ENCODE data around the gene MAN2A2. TPM values are rescaled to one million over a fixed set of nuclear protein-coding genes. Genes with fewer than 3 reads are reported as not detected.

Gene MAN2A2
- total RNA-seq, 1 experiment from 2014 or later = 12.6 TPM

GRCh38 chr15:90876512-90877170 lies 26.5 kb upstream of the MAN2A2 start:
- no peak for DNase-seq
- Histone ChIP-seq H3K4me1 (peaks cover 26% of the 10 kb centered on the region), H3K27me3 (no peaks in the 10 kb centered on the region), H3K27ac (no peak overlapping the region), H3K36me3 (peaks cover 5% of the 10 kb centered on the region; the same call in 1 of the 2 replicates), H3K9me3 (replicated peaks) (no peaks in the 10 kb centered on the region), H3K4me3 (no peak overlapping the region)

GRCh38 chr15:90877315-90877714 lies 25.8 kb upstream of the MAN2A2 start:
- Histone ChIP-seq H3K4me1 (peaks cover 24% of the 10 kb centered on the region), H3K27me3 (no peaks in the 10 kb centered on the region), H3K36me3 (peaks cover 5% of the 10 kb centered on the region; the same call in 1 of the 2 replicates), H3K9me3 (replicated peaks) (no peaks in the 10 kb centered on the region), H3K4me3 (no peak overlapping the region), H3K27ac (no peak overlapping the region)
- DNase-seq = no peak

- DNase-seq = no peak
- H3K4me3 ChIP-seq = no peak overlapping the region
- H3K27ac ChIP-seq = no peak overlapping the region
- peaks cover 5% of the 10 kb centered on the region; the same call in 1 of the 2 replicates for H3K36me3 ChIP-seq
- no peaks in the 10 kb centered on the region for H3K9me3 ChIP-seq (replicated peaks)
- no peaks in the 10 kb centered on the region for H3K27me3 ChIP-seq
- H3K4me1 ChIP-seq = peaks cover 17% of the 10 kb centered on the region
Observed at GRCh38 chr15:90877996-90878395, 25.1 kb upstream of the MAN2A2 start.

GRCh38 chr15:90878660-90879059 lies 24.4 kb upstream of the MAN2A2 start:
- Histone ChIP-seq H3K4me3 (no peak overlapping the region), H3K9me3 (replicated peaks) (no peaks in the 10 kb centered on the region), H3K27ac (no peak overlapping the region), H3K27me3 (no peaks in the 10 kb centered on the region), H3K4me1 (peaks cover 11% of the 10 kb centered on the region), H3K36me3 (peaks cover 5% of the 10 kb centered on the region; the same call in 1 of the 2 replicates)
- DNase-seq = no peak

- no peak overlapping the region for H3K4me3 ChIP-seq
- DNase-seq = no peak
- no peaks in the 10 kb centered on the region for H3K4me1 ChIP-seq
- H3K27me3 ChIP-seq = no peaks in the 10 kb centered on the region
- peaks cover 5% of the 10 kb centered on the region; the same call in 1 of the 2 replicates for H3K36me3 ChIP-seq
- no peaks in the 10 kb centered on the region for H3K9me3 ChIP-seq (replicated peaks)
- no peak overlapping the region for H3K27ac ChIP-seq
Observed at GRCh38 chr15:90879730-90880366, 23.3 kb upstream of the MAN2A2 start.

GRCh38 chr15:90880381-90881145 lies 22.5 kb upstream of the MAN2A2 start:
- Histone ChIP-seq H3K27ac (no peak overlapping the region), H3K27me3 (no peaks in the 10 kb centered on the region), H3K4me1 (no peaks in the 10 kb centered on the region), H3K4me3 (no peak overlapping the region), H3K9me3 (replicated peaks) (no peaks in the 10 kb centered on the region), H3K36me3 (peaks cover 5% of the 10 kb centered on the region; the same call in 1 of the 2 replicates)
- no peak for DNase-seq

- Histone ChIP-seq H3K27ac (no peak overlapping the region), H3K36me3 (peaks cover 5% of the 10 kb centered on the region; the same call in 1 of the 2 replicates)
- DNase-seq = no peak
Observed at GRCh38 chr15:90881181-90881977, 21.7 kb upstream of the MAN2A2 start.

GRCh38 chr15:90881978-90882721 lies 21.0 kb upstream of the MAN2A2 start:
- Histone ChIP-seq H3K27me3 (no peaks in the 10 kb centered on the region), H3K4me3 (no peak overlapping the region), H3K36me3 (peaks cover 3% of the 10 kb centered on the region; the same call in 1 of the 2 replicates), H3K27ac (no peak overlapping the region), H3K9me3 (replicated peaks) (no peaks in the 10 kb centered on the region), H3K4me1 (no peaks in the 10 kb centered on the region)
- DNase-seq = no peak

More at GRCh38 chr15:90881181-90881977, 21.7 kb upstream of the MAN2A2 start:
- Histone ChIP-seq H3K27me3 (no peaks in the 10 kb centered on the region), H3K4me3 (no peak overlapping the region), H3K9me3 (replicated peaks) (no peaks in the 10 kb centered on the region), H3K4me1 (no peaks in the 10 kb centered on the region)

GRCh38 chr15:90882781-90883525 lies 20.1 kb upstream of the MAN2A2 start:
- Histone ChIP-seq H3K27ac (no peak overlapping the region), H3K4me1 (no peaks in the 10 kb centered on the region), H3K36me3 (no peaks in the 10 kb centered on the region; the same call in 1 of the 2 replicates), H3K4me3 (no peak overlapping the region), H3K9me3 (replicated peaks) (no peaks in the 10 kb centered on the region), H3K27me3 (no peaks in the 10 kb centered on the region)
- DNase-seq = no peak

GRCh38 chr15:90883526-90883975 lies 19.6 kb upstream of the MAN2A2 start:
- H3K27ac ChIP-seq = no peak overlapping the region
- H3K27me3 ChIP-seq = no peaks in the 10 kb centered on the region
- no peaks in the 10 kb centered on the region for H3K4me1 ChIP-seq
- DNase-seq = no peak
- no peaks in the 10 kb centered on the region for H3K9me3 ChIP-seq (replicated peaks)
- H3K36me3 ChIP-seq = no peaks in the 10 kb centered on the region; the same call in 1 of the 2 replicates
- no peak overlapping the region for H3K4me3 ChIP-seq

- Histone ChIP-seq H3K36me3 (no peaks in the 10 kb centered on the region; the same call in 1 of the 2 replicates), H3K27me3 (no peaks in the 10 kb centered on the region), H3K4me1 (no peaks in the 10 kb centered on the region), H3K27ac (no peak within 1 kb of the TSS), H3K4me3 (no peak within 1 kb of the TSS), H3K9me3 (replicated peaks) (no peaks in the 10 kb centered on the region)
- no peak for DNase-seq
Observed at GRCh38 chr15:90883976-90884718, 19.0 kb upstream of the MAN2A2 start, which contains the start of gene FES. FES (plus strand) TSS chr15:90884504; CDS start chr15:90885046, 542 bp downstream.

GRCh38 chr15:90884719-90885431 lies 18.2 kb upstream of the MAN2A2 start:
- H3K4me1 ChIP-seq = peaks cover 3% of the 10 kb centered on the region; the same call in 1 of the 2 replicates
- DNase-seq = no peak
- H3K36me3 ChIP-seq = no peaks in the 10 kb centered on the region; the same call in 1 of the 2 replicates
- H3K4me3 ChIP-seq = no peak overlapping the region
- no peaks in the 10 kb centered on the region for H3K9me3 ChIP-seq (replicated peaks)
- no peaks in the 10 kb centered on the region; the same call in 1 of the 2 replicates for H3K27me3 ChIP-seq
- no peak overlapping the region for H3K27ac ChIP-seq

Measured in SJCRH30 (cell line).